Tibial nerve (tissue), 3 donors: ENCODE data around the gene SDK1.

Source experiments
- POLR2A ChIP-seq, 2 donors: fragments of 450-650 bp; IDR thresholded peaks; one replicate each; pipeline ENCODE4 v1.6.1; 2017; ENCODE audit warnings: antibody characterized with exemption in 2 of 2, mild to moderate bottlenecking in 2 of 2, moderate library complexity in 2 of 2
- TF ChIP-seq, protein P1 (sequence below), 5 experiments: fragments of 200-600 bp in 3 of 5; fragments of 450-650 bp in 2 of 5; sonication (generic) in 3 of 5; IDR thresholded peaks; one replicate each; pipeline ENCODE4 v1.5.1; 2016 to 2019; ENCODE audit warnings: antibody characterized with exemption in 5 of 5, mild to moderate bottlenecking in 3 of 5, moderate library complexity in 2 of 5

DNA sequence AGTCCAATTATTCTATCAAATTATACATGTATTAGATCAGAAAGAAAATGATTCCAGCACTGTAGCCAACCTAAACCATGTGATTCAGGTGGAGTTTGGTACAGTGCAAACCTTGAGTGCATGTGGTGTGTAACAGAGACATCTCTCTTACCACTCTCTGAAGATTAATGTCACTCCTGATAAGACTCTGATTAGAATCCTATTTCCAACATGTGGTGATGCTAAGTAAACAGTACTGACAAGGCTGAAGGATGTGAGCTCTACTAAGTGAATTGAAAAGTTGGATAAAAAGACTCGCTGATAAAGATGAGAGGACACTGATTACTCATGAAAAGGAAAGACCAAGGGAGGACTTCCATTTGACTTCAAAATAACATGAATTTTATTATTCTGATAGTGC is 232.0 kb downstream of the SDK1 start:
- TF ChIP-seq POLR2A (IDR thresholded peaks at IDR 0.05) = no peak
- TF ChIP-seq, protein P1, sequence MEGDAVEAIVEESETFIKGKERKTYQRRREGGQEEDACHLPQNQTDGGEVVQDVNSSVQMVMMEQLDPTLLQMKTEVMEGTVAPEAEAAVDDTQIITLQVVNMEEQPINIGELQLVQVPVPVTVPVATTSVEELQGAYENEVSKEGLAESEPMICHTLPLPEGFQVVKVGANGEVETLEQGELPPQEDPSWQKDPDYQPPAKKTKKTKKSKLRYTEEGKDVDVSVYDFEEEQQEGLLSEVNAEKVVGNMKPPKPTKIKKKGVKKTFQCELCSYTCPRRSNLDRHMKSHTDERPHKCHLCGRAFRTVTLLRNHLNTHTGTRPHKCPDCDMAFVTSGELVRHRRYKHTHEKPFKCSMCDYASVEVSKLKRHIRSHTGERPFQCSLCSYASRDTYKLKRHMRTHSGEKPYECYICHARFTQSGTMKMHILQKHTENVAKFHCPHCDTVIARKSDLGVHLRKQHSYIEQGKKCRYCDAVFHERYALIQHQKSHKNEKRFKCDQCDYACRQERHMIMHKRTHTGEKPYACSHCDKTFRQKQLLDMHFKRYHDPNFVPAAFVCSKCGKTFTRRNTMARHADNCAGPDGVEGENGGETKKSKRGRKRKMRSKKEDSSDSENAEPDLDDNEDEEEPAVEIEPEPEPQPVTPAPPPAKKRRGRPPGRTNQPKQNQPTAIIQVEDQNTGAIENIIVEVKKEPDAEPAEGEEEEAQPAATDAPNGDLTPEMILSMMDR (IDR thresholded peaks at IDR 0.05) = no peak
